SK-MEL-5 (cell line): ENCODE measurements around the gene MICAL3. TPM values are rescaled to one million over a fixed set of nuclear protein-coding genes. Genes with fewer than 3 reads are reported as not detected.
"Not testable (repeated sequence)": the region's sequence is repeated elsewhere in the genome, so short reads cannot be mapped to it uniquely, and the experiment has no call there.

ENCODE experiments used
- DNase-seq: peaks from one replicate; pipeline ENCODE4 v3.0.0-alpha.2; 2016; ENCODE audit warnings: low read depth, low spot score
- in situ Hi-C: cut with HindIII; loops from 2 replicates; pipeline ENCODE4 v1.10.0; 2016; ENCODE audit warnings: low sequenced_read_pairs, high pct_unique_total_duplicates, low pct_unique_long_range_greater_than_20kb
- total RNA-seq: library from RNA; depleted of rRNA; stranded (reverse); fragments of >200 nt; shearing (Covaris generic); gene quantifications from 2 replicates; pipeline ENCODE4 v1.2.3, GENCODE V29; 2014

MICAL3 gene
- total RNA-seq, 1 experiment from 2014 or later, result 36.6 TPM

DNA sequence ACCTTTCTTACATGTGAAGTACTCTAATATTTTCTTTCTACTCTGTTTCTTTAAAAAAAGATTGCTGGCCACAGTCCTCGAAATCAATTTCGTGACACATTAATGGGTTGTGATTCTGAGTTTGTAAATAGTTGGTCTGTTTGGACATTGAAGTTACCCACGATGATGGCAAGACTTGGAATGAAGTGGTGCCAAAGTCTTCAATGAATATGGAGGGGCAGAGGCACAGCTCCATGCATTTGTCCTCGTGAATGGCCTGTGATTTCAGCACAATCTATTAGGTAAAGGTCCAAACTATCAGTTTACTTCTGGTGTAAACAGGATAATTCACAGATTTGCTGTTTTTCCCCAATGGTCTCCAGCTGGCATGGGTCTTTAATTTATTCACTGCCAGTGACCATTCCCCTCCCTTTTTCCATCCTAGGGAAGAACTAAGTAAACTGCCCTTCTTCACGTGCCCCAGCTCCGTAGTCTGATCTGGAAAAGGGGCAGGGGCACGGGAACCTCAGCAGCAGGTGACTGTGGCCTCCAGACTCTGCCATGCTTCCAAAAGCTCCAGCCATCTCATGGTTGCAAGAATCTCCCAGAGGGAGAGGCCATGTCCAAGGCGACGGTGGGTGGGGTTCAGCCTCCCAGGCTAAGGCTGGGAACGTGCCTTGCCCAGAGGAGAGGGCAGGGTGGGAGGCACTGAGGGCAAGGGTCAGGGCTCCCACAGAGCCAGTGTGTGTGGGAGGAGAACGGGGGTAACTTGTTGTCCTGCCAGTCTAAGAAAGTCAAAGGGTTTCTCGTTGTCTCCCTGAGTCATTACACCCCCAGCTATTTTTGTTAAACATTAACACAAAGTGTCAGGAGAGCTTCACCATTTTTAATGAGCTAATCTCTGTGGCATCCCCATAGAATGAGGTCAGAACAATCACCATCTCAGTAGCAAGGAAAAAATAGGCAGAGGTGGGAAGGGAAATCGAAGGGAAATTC lies 36.6 kb upstream of the MICAL3 start:
- no peak for DNase-seq
- in situ Hi-C loops, result no loop called here

DNA sequence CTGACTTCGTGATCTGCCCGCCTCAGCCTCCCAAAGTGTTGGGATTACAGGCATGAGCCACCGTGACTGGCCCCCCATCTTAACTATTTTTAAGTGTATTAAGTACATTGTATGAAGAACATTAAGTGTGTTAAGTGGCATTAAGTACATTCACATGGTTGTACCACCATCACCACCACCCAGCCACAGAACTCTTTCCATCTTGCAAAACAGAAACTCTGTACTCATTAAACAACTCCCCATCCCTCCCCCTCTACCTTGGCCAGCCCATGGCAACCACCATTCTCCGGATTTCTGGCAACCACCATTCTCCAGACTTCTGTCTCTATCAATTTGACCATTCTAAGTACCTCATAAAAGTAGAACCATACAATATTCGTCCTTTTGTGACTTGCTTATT lies 35.6 kb upstream of the MICAL3 start:
- in situ Hi-C loops, result no loop called here

GRCh38 chr22:18059473-18059872 lies 35.1 kb upstream of the MICAL3 start:
- in situ Hi-C loops, result no loop called here
- DNase-seq, result no peak

More for the DNA sequence above, 35.6 kb upstream of the MICAL3 start:
- DNase-seq, result no peak

DNA sequence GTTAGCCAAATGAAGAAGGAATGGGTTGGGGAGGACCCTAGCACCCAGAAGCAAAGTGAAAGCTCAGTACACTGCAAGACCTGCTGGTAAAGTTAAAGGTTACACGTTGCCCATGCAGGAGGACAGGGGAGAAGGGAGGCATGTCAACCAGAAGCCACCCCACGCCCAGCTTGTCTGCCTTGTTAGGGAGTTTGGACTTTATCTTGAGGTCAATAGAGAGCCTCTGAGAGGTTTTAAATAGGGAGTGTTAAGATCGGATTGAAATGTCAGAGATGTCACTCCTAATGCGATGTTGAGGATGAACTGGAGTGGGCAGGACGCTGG lies 34.7 kb upstream of the MICAL3 start:
- in situ Hi-C loops, result no loop called here
- DNase-seq, result no peak

DNA sequence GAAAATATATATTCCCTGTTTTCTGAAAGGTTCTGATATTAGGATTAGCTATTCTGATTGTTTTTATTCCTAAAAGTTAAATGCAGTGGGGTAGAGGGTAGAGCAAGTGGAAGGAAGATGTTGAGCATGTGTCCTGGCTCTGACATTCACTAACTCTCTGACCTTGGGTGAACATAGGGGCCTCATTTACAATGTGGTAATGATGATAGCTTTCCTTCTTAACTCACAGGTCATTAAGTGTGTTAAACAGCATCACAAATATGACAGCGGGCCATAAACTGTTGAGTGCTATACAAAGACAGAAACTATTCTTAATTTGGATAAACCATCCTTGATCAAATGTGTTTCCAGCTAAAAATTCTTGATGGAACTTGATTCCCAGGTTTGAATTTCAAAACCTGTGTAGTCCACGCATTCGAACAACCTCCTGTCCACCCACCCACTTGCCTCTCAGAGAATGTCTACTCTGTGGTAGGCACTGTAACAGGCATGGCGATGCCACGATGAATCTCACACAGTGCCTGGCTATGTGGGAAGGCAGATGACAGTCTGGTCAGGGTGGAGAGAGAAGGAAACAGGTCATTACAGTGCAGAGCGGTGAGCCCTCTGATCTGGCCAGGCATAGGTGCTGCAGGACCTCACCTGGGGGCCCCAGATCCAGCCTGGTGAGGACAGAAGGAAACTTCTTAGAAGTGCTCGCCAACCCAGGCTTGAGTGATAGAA lies 34.2 kb upstream of the MICAL3 start:
- no peak for DNase-seq
- in situ Hi-C loops, result no loop called here

GRCh38 chr22:18057568-18058209 lies 33.3 kb upstream of the MICAL3 start:
- DNase-seq, result peak; percentile 100
- in situ Hi-C loops, result no loop called here

DNA sequence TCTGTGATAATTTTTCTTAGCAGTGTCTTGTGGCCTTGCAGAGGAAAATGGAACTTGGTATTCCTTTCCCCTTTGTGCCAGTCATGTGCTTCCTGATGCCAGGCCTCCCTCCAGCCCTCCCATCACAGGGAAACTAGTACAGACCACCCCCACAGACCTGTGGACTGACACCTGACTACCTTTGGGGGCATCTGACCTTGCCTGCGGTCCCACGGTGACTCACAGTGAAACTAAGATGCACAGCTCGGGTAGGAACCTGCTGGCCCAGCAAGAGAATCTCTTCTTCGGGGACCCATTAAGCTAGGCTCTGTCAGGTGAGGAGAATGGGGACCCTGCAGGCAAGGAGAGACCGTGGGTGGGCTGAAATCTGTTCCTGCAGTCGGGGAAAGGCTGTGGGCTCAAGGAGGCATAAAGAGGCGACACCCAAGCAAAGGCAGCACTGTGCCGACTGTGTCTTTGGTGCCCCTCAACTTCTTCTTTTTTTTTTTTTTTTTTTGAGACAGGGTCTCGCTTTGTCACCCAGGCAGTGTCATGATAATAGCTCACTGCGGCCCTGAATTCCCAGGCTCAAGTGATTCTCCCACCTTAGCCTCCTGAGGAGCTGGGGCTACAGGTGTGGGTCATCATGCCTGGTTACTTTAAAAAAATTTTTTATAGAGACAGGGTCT lies 32.6 kb upstream of the MICAL3 start:
- peak; percentile 73 for DNase-seq
- in situ Hi-C loops, result no loop called here

- in situ Hi-C loops, result no loop called here
- peak; percentile 64 for DNase-seq
These were observed 31.9 kb upstream of the MICAL3 start for GRCh38 chr22:18056161-18056666.

DNA sequence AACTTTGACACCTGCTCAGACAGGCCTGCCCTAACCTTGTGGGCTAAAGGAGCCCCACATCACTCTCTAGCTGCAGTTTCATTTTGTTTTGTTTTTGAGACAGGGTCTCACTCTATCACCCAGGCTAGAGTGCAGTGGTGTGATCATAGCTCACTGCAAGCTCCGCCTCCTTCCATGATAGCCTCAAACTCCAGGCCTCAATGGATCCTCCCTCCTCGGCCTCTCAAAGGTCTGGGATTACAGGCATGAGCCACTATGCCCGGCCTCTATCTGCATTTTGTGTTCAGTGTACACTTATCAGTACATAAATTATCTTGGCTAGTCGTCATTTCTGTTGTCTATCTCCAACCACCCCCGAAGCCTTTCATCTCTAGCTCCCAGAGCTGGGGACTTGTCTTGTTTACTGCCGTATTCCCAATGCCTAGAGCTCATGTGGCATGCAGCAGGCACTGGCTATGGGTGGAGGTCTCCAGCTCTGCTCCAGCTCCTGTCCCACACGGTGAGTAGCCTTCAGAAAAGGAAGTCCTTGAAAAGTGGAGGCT lies 31.3 kb upstream of the MICAL3 start:
- no peak for DNase-seq
- in situ Hi-C loops, result no loop called here

DNA sequence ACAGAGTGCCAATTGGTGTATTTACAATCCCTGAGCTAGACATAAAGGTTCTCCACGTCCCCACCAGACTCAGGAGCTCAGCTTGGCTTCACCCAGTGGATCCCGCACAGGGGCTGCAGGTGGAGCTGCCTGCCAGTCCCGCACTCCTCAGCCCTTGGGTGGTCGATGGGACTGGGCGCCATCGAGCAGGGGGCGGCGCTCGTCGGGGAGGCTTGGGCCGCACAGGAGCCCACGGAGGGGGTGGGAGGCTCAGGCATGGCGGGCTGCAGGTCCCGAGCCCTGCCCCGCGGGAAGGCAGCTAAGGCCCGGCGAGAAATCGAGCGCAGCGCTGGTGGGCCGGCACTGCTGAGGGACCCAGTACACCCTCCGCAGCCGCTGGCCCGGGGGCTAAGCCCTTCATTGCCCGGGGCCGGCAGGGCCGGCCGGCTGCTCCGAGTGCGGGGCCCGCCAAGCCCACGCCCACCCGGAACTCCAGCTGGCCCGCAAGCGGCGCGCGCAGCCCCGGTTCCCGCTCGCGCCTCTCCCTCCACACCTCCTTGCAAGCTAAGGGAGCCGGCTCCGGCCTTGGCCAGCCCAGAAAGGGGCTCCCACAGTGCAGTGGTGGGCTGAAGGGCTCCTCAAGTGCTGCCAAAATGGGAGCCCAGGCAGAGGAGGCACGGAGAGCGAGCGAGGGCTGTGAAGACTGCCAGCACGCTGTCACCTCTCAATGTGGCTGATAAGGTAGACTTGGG lies 29.0 kb upstream of the MICAL3 start:
- DNase-seq, in situ Hi-C loops: not testable (repeated sequence)

- DNase-seq, in situ Hi-C loops: not testable (repeated sequence)
These were observed 26.8 kb upstream of the MICAL3 start for GRCh38 chr22:18051113-18051512.

- in situ Hi-C loops, result no loop called here
- DNase-seq, result no peak
These were observed 25.7 kb upstream of the MICAL3 start for GRCh38 chr22:18050065-18050464.

DNA sequence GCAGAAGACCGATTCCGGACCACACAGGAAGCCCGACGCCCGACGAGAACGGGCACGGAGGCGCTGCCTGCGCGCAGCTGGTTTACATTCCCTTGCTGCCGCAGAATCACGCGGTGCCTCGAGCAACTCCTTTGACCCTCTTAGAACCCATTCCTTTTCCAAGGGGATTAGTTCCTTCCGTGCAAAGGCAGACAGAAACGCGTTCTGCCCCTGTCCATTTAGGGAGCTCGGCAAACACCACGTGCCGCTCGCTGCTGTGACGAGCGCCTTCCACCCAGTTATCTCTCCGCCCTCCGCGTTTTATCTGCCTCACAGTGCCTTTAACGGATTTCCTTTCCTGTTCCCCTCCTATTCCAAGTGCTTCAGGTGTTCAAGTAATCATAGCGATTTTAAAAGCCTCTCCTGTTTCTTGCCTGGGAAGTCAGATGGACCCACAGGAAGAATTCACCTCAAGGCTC lies 24.1 kb upstream of the MICAL3 start:
- in situ Hi-C loops, result no loop called here
- no peak for DNase-seq

DNA sequence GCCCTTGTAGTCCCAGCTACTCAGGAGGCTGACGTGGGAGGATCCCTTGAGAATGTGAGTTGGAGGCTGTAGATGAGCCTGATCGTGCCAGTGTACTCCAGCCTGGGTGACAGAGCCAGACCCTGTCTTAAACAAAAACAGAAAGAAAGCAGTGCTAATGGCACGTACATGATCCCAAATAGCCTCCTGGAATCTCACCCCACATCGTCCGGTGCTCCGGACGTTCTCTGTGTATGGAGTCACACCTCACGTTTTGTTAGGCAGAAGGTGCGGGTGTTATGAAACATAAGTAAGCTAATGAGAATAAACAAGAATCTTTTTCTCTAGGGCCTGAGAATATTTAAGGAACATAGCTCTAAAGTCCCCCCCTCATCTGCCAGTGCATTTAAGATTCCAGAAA lies 23.7 kb upstream of the MICAL3 start:
- DNase-seq, result no peak
- in situ Hi-C loops, result no loop called here

DNA sequence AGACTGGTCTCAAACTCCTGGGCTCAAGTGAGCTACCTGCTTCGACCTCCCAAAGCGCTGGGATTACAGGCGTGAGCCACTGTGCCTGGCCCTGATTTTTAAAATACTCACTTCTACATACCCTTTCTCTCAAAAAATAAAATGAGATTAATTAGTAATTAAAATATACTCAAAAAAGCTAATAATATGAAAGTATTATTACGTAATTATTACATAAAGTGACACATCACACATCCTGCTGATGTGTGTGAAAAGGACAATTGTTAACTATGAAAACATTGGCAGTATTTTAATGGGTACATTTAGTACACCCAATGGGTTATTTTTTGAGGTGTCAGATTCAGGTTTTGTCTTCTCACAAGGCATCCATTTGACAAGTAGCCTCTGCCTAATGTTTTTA lies 21.4 kb upstream of the MICAL3 start:
- DNase-seq, result no peak
- in situ Hi-C loops, result no loop called here

GRCh38 chr22:18044548-18045271 lies 20.3 kb upstream of the MICAL3 start:
- DNase-seq, result no peak
- in situ Hi-C loops, result no loop called here
